CD4-positive, alpha-beta T cell treated with Interleukin-17A for 1 hour (primary cell): ENCODE results near the gene PRSS21.

ENCODE experiments used
- DNase-seq: peaks from one replicate; pipeline ENCODE4 v3.0.0-alpha.2; 2020

Gene PRSS21

GRCh38 chr16:2779978-2780898, 36.8 kb upstream of the PRSS21 start:
- no peak for DNase-seq

- DNase-seq: no peak
Measured at GRCh38 chr16:2782583-2783351, 34.3 kb upstream of the PRSS21 start.

DNA sequence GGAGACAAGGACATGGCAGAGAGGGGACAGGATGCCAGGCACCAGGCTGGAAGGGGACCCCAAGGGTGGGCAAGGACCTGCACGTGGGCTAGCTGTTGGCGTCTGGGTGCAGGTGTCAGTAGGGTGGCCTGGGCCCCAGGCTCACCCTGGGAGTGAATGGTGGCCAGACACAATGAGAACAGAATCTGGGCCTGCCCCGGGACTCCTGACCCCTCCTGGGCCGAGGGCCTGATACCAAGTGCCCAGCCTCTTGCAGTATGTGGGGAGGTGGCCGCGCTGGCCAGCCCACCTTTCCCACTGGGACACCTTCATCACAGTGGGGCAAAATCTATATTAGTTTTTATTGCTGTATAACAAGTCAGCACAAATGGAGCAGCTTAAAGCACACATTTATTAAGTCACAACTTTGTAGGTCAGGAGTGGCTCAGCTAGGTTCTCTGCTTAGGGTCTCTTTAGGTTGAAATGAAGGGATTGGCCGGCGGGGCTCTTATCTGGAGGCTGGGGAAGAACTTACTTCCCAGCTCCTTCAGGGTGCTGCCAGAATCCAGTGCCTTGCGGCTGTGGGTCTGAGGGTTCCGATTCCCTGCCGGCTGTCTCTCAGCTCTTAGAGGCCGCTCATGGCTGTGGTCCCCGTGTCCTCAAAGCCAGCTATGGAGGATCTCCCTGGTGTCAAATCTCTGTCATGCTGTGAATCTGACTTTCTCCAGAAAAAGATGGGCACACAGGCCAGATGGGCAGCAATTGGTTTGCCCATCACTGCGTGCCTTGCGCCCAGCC, 33.3 kb upstream of the PRSS21 start:
- DNase-seq: no peak

DNA sequence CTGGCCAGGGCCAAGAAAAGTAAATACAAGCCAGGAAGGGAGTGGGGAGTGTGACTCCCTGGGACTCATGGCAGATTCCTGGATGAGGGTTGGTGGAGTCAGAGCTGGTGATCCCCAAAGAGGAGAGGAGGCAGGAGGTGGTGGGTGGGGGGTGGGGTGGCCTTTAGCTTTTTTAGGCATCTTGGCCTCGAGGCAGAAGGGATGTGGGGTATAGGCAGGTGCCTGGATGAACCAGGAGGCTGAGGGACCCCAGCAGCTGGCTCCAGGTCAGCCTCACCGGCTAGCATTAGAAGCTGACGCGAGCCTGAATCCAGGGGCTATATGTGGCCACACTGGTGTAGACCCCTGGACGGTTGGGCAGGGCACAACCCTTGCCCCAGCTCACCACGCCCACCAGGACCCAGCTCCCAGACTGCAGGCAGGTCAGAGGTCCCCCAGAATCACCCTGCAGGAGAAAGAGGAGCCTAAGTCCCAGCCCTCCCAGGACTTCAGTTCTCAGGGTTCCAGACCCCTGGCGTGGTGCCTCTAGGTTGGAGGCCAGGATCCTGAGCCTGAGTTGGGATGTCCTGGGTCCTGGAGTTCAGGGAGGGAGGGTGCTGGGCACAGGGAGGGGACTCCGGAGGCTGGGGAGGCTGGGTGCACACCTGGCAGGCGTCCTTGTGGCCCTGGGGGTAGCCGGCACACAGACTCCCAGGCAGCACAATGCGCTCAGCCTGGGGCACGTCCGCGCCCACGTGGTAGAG, 32.5 kb upstream of the PRSS21 start:
- no peak for DNase-seq

DNA sequence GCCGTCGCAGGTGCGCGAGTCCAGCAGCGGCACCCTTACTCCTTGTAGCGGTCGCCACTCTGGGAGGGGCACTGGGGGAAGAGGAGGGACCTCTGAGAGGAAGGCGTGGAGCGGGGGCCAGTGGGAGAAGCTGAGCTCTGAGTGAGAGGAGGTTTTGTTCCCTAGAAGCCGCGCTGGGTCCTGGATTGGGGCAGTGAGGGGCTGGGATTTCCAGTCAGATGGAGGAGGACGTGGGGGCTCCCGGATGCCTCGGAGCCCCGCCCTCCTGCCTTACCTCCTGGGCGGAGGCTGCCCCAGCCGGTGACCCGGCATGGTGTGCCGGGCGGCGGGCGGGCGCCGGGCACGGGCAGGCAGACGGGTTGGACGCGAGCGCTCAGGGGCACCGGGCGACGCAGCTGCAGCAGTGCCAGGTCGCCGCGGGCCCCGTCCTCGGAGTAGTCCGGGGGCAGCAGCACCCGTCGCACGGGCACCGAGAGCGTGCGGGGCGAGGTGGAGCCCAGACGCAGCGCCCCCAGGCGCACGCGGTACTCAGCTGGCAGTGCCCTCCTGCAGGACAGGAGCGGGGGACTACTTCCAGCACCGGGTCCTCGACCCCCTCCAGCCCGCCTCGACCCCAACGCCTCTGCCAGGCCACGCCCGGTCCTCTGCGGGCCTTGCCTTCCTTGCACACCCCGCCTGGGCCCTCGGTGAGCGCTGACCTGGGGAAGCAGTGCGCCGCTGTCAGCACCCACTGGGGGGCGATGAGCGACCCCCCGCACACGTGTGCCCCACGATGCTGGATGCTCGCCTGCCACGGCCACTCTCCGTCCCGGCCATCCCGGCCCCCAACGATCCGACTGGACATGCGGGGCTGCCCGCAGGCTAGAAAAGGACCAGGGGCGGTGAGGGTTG, 31.7 kb upstream of the PRSS21 start:
- DNase-seq: no peak

- DNase-seq: no peak
Measured at GRCh38 chr16:2786061-2786825, 30.8 kb upstream of the PRSS21 start.

GRCh38 chr16:2786826-2787151, 30.2 kb upstream of the PRSS21 start:
- no peak for DNase-seq

- no peak for DNase-seq
Measured at GRCh38 chr16:2787406-2787805, 29.6 kb upstream of the PRSS21 start, which contains the start of gene PRSS33. PRSS33 (minus strand) TSS chr16:2787560; CDS start chr16:2786547, 1,013 bp downstream.

DNA sequence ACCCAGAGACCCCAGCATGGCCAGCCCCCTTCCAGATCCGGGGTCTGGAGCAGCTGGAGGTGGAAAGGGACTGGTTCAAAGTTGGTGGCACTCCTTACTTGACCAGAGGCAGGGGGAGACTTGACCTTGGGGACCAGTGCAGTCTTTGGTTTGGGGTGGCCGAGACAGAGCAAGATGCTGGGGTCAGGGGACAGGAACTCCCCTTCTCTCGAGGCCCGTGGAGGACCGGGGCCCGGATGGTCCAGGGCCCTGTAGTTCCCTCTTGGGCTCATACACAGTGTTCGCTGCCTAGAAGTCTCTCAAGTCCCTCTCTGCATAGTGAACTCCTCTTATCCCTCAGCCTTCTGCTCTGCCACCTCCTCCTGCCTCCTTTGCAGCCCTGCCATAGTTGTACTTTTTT, 29.1 kb upstream of the PRSS21 start:
- no peak for DNase-seq

- DNase-seq: no peak
Measured at GRCh38 chr16:2790631-2791030, 26.4 kb upstream of the PRSS21 start.

DNA sequence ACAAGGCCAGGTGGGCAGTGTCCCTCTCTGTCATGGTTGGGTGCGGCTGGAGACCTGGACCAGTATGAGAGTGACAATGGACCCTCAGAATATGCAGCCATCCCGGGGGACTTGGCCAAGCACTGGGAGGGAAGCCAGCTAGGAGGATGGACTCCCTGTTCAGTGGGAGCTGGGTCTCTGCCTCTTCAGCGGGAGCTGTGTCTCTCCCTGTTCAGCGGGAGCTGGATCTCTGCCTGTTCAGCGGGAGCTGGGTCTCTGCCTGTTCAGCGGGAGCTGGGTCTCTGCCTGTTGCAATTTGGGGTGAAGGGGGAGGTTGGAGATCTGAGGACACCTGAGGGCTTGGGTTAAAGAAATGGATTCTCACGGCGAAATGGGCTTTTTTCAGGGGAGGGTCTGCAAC, 25.9 kb upstream of the PRSS21 start:
- no peak for DNase-seq

DNA sequence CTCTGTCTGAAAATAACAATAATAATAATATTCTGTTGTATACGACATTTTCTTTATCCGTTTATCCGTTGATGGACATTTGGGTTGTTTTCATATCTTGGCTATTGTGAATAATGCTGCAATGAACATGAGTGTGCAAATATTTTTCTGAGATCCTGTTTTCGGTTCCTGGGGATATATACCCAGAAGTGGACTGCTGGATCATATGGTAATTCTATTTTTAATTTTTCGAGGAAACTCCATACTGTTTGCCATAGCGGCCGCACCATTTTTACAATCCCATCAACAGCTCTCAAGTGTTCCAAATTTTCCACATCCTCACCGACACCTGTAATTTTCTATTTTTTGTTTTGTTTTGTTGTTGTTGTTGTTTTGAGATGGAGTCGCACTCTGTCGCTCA, 24.1 kb upstream of the PRSS21 start:
- DNase-seq: no peak

- DNase-seq: no peak
Measured at GRCh38 chr16:2795395-2796143, 21.5 kb upstream of the PRSS21 start.

DNA sequence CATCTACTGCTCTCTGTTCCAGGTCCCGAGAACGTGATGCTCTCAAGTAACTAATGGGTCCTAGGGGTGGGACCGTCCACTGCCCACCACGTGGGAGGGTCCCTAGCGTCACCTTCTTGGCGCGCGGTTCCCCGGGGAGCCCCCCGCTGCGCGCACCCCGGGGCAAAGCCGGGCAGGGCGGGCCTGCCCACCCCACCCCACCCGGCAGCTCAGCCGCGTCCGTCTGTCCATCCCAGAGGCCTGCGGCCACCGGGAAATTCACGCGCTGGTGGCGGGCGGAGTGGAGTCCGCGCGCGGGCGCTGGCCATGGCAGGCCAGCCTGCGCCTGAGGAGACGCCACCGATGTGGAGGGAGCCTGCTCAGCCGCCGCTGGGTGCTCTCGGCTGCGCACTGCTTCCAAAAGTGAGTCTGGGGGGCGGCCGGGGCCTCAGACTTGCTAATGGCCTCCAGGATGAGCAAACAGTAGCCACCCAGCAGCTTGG, 18.3 kb upstream of the PRSS21 start:
- DNase-seq: no peak

GRCh38 chr16:2799205-2799858, 17.7 kb upstream of the PRSS21 start:
- no peak for DNase-seq

DNA sequence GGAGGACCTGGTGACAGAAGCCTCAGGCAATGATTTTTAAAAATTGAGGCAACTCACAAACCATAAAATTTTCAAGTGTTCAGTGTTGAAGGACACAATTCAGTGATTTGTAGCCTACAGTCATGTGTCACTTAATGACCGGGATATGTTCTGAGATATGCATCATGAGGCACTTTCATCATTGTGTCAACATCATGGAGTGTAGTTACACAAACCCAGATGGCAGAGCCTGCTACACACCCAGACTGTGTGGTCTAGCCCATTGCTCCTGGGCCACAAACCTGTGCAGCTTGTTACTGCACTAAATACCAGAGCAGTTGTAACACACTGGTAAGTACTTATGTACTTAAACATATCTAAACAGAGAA, 17.2 kb upstream of the PRSS21 start:
- no peak for DNase-seq

DNA sequence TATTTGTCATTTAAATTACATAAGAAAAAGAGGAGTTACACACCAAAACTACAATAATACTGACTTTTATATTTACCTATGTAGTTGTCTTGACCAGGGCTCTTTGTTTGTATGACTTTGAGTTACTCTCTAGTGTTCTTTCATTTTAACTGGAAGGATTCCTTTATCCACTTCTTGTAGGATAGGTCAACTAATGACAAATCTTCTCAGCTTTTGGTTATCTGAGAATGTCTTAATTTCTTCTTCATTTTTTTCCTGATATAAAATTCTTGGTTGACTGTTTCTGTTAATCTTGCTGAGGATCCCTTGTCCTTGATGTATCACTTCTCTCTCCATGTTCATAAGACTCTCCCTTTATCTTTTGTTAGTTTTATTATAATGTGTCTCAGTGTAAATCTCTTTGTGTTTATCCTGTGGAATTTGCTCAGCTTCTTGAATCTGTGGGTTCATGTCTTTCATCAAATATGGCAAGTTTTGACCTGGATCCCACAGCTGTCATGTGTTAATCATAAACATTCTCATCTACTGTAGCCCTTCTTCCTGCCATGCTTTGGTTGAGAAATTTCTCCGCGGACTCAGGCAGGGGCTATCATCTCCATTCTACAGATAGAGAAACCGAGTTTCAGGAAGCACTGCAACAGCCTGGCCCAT, 13.4 kb upstream of the PRSS21 start:
- no peak for DNase-seq

DNA sequence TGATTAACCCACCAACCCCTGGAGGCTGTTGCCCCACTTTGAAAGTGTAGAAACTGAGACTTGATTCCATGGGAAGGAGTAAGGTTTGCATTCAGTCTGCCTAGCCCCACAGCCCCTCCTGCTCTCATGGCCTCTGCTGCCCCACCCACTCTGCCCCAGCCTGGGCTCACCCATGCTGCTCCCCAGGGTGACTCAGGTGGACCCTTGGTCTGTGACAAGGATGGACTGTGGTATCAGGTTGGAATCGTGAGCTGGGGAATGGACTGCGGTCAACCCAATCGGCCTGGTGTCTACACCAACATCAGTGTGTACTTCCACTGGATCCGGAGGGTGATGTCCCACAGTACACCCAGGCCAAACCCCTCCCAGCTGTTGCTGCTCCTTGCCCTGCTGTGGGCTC, 12.3 kb upstream of the PRSS21 start:
- no peak for DNase-seq

DNA sequence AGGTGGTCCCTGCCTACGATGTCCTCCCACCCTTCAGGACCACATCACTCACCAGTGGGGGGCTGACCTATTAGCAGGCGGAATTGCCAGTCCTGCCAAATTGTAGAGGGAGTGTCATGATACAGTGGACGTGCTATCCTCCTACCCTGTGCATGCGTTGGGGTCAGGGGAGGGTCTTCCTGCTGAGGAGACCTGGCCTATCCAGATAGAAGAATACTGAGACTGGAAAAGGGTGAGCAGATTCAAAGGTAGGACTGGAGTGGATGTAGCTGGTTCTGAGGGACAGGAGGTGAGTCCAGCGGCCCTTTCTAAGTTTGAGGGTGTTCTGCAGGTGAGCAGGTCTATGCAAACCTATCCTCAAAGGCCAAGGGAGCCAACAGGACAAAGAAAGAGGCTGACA, 10.8 kb upstream of the PRSS21 start:
- DNase-seq: no peak
